ENCODE results near the gene PTPRC.

Gene PTPRC

GRCh38 chr1:198631292-198631691, 7.5 kb upstream of the PTPRC start:
- no peak for DNase-seq (ENCODE audit: low spot score)
- TF ChIP-seq, protein P1, sequence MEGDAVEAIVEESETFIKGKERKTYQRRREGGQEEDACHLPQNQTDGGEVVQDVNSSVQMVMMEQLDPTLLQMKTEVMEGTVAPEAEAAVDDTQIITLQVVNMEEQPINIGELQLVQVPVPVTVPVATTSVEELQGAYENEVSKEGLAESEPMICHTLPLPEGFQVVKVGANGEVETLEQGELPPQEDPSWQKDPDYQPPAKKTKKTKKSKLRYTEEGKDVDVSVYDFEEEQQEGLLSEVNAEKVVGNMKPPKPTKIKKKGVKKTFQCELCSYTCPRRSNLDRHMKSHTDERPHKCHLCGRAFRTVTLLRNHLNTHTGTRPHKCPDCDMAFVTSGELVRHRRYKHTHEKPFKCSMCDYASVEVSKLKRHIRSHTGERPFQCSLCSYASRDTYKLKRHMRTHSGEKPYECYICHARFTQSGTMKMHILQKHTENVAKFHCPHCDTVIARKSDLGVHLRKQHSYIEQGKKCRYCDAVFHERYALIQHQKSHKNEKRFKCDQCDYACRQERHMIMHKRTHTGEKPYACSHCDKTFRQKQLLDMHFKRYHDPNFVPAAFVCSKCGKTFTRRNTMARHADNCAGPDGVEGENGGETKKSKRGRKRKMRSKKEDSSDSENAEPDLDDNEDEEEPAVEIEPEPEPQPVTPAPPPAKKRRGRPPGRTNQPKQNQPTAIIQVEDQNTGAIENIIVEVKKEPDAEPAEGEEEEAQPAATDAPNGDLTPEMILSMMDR (IDR thresholded peaks at IDR 0.05; ENCODE audit: extremely low read depth, missing control alignments) = no peak

GRCh38 chr1:198632007-198632406, 6.8 kb upstream of the PTPRC start:
- no peak for DNase-seq (ENCODE audit: low spot score)
- TF ChIP-seq, protein P1 (IDR thresholded peaks at IDR 0.05; ENCODE audit: extremely low read depth, missing control alignments) = no peak

GRCh38 chr1:198633675-198634121, 5.1 kb upstream of the PTPRC start:
- no peak for DNase-seq (ENCODE audit: low spot score)
- TF ChIP-seq, protein P1 (IDR thresholded peaks at IDR 0.05; ENCODE audit: extremely low read depth, missing control alignments) = no peak

GRCh38 chr1:198635964-198636363, 2.9 kb upstream of the PTPRC start:
- no peak for DNase-seq (ENCODE audit: low spot score)
- TF ChIP-seq, protein P1 (IDR thresholded peaks at IDR 0.05; ENCODE audit: extremely low read depth, missing control alignments) = no peak

GRCh38 chr1:198636391-198636790, 2.4 kb upstream of the PTPRC start:
- no peak for DNase-seq (ENCODE audit: low spot score)
- TF ChIP-seq, protein P1 (IDR thresholded peaks at IDR 0.05; ENCODE audit: extremely low read depth, missing control alignments) = no peak

- TF ChIP-seq, protein P1 (IDR thresholded peaks at IDR 0.05; ENCODE audit: extremely low read depth, missing control alignments) = no peak
- no peak for DNase-seq (ENCODE audit: low spot score)
These were observed 1.7 kb upstream of the PTPRC start for GRCh38 chr1:198637157-198637556.

DNA sequence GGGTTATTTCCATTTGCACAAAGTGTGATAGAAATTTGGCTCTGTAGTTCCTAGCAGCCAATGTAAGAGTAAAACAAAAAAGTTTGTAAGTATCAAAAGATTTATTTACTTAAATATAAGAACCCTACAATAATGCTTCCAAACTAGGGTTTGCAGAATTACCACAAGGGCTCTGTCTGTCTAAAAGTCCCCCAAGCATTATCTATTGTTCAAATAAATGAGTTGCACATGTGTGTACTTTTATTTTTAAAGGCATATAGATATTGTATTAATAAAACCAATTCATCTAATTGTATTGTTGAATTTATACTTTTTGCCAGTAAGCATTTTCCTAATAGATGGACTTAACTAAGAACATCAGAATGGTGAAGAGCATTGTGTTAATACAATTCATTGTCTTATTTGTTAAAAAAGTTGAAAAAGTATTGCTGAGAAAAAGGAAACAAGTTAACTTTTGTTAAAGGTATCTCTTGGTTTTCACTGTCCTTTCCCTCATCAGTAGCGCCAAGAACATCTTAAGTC, 863 bp upstream of the PTPRC start:
- no peak for DNase-seq (ENCODE audit: low spot score)
- TF ChIP-seq, protein P1 (IDR thresholded peaks at IDR 0.05; ENCODE audit: extremely low read depth, missing control alignments) = no peak

All from GM20000 (cell line).